OCI-LY3 (cell line): ENCODE results near the gene FAM171A2.

Experiments
- H2AFZ ChIP-seq: fragments of 200-600, 300-600 bp; shearing (Covaris generic); 2 replicates; pipeline ENCODE4 v1.6.0; 2014; ENCODE audit warnings: antibody characterized with exemption, low read depth, low read length
- H3K27ac ChIP-seq: fragments of 200-600, 300-600 bp; sonication (generic); 2 replicates; pipeline ENCODE4 v1.5.1; 2014; ENCODE audit warnings: mild to moderate bottlenecking, low read length, moderate library complexity, mixed read lengths
- H3K27me3 ChIP-seq: fragments of 200-600, 300-600 bp; sonication (generic); 2 replicates; pipeline ENCODE4 v1.6.1; 2014; ENCODE audit warnings: low read depth, low read length, mixed read lengths
- H3K36me3 ChIP-seq: fragments of 200-600, 300-600 bp; sonication (generic); replicated peaks from 2 replicates; pipeline ENCODE3; 2014; ENCODE audit warnings: low read depth, low read length, mixed read lengths
- H3K4me1 ChIP-seq: fragments of 300-600, 200-600 bp; sonication (generic); 2 replicates; pipeline ENCODE4 v1.6.1; 2014; ENCODE audit warnings: low read length, mixed read lengths
- H3K4me2 ChIP-seq: fragments of 200-600, 300-600 bp; sonication (generic); 2 replicates; pipeline ENCODE4 v1.6.1; 2014; ENCODE audit warnings: low read length, mixed read lengths
- H3K4me3 ChIP-seq: fragments of 300-600, 200-600 bp; sonication (generic); 2 replicates; pipeline ENCODE4 v1.5.1; 2014; ENCODE audit warnings: antibody characterized with exemption, mild to moderate bottlenecking, low read length, moderate library complexity
- H3K79me2 ChIP-seq: fragments of 300-600, 200-600 bp; shearing (Covaris generic); 2 replicates; pipeline ENCODE4 v1.6.1; 2014; ENCODE audit warnings: mild to moderate bottlenecking, low read length, mixed read lengths
- H3K9ac ChIP-seq: fragments of 300-600, 200-600 bp; shearing (Covaris generic); 2 replicates; pipeline ENCODE4 v1.6.0; 2014; ENCODE audit warnings: mild to moderate bottlenecking, low read length, moderate library complexity
- H3K9me3 ChIP-seq: fragments of 200-600, 300-600 bp; shearing (Covaris generic); 2 replicates; pipeline ENCODE4 v1.6.1; 2014; ENCODE audit warnings: low read length, mixed read lengths; ENCODE audit not compliant: insufficient read depth
- H4K20me1 ChIP-seq: fragments of 200-600, 300-600 bp; sonication (generic); 2 replicates; pipeline ENCODE4 v1.6.1; 2016; ENCODE audit warnings: low read length, mixed read lengths; ENCODE audit not compliant: insufficient read depth
- EZH2phosphoT487 ChIP-seq: fragments of 200-600 bp; shearing (Covaris generic); IDR thresholded peaks from 2 replicates; pipeline ENCODE4 v1.6.1; 2018; ENCODE audit warnings: antibody characterized with exemption, mixed run types, low read depth
- TF ChIP-seq, protein P1 (sequence below): fragments of 200-600, 300-600 bp; sonication (generic); IDR thresholded peaks from 2 replicates; pipeline ENCODE4 v1.5.1; 2014; ENCODE audit warnings: antibody characterized with exemption, low read length, low read depth

FAM171A2 gene

DNA sequence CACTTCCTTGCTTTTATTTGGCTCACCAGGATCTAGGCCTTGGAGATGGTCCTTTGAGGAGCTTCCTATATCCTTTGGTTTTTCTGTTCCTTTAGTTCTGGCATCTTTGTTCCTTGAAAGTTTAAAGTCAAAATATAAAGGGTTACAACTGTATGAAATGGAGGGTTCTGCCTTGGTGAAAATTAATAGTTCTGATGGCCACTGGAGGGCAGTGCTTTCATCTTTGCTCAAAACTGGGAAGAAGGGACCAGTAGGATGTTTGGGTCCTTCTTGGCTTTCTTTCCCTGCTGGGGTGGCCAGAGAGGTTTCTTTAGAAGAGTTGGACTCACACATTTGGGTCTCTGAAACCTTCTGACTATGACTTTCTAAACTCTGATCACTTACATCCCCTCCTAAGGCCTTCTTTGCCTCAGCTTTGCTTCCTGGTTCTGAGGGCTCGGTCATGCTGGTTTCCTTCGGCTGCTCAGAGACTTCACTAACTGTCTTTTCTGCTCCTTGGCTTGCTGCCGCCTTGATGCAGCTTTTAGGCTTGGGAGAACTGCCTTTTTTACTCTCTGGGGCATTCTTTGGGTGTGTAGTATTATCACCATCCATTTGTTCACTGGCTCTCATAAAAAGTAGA, 36.7 kb upstream of the FAM171A2 start:
- H3K4me2 ChIP-seq = no peak overlapping the region
- H4K20me1 ChIP-seq = no peaks in the 10 kb centered on the region
- H3K4me1 ChIP-seq = peaks cover 12% of the 10 kb centered on the region
- H3K4me3 ChIP-seq = no peak overlapping the region
- H3K9me3 ChIP-seq = no peaks in the 10 kb centered on the region
- H3K27me3 ChIP-seq = no peaks in the 10 kb centered on the region
- peaks cover 40% of the 10 kb centered on the region for H3K36me3 ChIP-seq
- no peaks in the 10 kb centered on the region for H3K79me2 ChIP-seq
- H3K27ac ChIP-seq = 0 out of 2 replicates have a peak overlapping the region, but pooled peaks have one; percentile 4
- no peak overlapping the region for H2AFZ ChIP-seq
- TF ChIP-seq, protein P1, sequence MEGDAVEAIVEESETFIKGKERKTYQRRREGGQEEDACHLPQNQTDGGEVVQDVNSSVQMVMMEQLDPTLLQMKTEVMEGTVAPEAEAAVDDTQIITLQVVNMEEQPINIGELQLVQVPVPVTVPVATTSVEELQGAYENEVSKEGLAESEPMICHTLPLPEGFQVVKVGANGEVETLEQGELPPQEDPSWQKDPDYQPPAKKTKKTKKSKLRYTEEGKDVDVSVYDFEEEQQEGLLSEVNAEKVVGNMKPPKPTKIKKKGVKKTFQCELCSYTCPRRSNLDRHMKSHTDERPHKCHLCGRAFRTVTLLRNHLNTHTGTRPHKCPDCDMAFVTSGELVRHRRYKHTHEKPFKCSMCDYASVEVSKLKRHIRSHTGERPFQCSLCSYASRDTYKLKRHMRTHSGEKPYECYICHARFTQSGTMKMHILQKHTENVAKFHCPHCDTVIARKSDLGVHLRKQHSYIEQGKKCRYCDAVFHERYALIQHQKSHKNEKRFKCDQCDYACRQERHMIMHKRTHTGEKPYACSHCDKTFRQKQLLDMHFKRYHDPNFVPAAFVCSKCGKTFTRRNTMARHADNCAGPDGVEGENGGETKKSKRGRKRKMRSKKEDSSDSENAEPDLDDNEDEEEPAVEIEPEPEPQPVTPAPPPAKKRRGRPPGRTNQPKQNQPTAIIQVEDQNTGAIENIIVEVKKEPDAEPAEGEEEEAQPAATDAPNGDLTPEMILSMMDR = peak; percentile 68
- no peak for TF ChIP-seq EZH2phosphoT487
- H3K9ac ChIP-seq = no peak overlapping the region

DNA sequence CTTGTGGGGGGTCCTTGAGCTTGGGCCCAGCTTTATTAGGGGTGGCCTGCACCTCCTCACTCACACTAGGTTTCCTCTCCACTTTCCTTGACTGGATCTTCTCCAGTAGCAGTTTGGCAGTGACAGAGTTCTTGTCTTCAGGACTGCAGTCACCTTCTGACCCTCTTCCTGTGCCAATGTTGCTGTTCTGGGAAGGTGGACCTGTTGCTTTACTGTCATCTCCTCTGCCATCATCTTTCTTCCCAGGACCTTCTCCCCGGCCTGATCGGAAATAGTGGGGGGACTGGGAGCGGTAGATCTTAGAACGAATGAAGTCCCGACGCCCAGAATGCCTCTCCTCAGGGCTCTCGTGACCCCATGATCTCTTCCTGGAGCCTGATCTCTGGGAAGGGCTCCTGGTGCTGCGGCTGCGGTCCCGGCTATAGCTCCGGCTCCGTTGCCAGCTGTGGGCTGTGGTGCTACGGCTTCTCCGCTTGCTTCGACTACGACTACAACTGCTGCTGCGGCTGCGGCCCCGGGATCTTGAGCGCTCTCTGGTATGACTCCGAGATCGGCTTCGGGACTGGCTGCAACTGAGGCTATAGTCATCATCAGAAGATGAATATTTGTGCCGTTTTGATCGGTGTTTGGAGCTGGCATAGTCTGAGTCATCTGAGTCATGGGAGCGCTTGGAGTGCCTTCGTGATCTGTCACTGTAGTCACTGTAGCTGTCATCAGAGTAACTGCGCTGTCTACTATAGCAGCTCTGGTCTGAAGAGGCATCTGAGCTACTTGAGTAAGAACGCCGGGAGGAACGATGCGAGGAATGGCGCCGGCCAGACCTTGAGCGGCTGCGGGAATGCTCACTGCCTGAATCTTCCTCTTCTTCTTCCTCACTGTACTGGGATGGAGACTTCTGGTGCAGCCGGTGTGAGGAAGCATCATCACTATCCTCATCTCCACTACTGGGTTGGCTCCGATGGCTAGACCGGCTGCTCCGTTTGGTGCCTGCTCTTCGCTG, 35.3 kb upstream of the FAM171A2 start:
- TF ChIP-seq EZH2phosphoT487 = no peak
- Histone ChIP-seq H3K79me2 (no peaks in the 10 kb centered on the region), H3K9me3 (no peaks in the 10 kb centered on the region), H3K9ac (no peak overlapping the region), H2AFZ (no peak overlapping the region), H3K27ac (no peak overlapping the region), H3K4me2 (no peak overlapping the region), H4K20me1 (no peaks in the 10 kb centered on the region), H3K27me3 (no peaks in the 10 kb centered on the region), H3K36me3 (peaks cover 40% of the 10 kb centered on the region), H3K4me3 (no peak overlapping the region), H3K4me1 (peaks cover 12% of the 10 kb centered on the region)

DNA sequence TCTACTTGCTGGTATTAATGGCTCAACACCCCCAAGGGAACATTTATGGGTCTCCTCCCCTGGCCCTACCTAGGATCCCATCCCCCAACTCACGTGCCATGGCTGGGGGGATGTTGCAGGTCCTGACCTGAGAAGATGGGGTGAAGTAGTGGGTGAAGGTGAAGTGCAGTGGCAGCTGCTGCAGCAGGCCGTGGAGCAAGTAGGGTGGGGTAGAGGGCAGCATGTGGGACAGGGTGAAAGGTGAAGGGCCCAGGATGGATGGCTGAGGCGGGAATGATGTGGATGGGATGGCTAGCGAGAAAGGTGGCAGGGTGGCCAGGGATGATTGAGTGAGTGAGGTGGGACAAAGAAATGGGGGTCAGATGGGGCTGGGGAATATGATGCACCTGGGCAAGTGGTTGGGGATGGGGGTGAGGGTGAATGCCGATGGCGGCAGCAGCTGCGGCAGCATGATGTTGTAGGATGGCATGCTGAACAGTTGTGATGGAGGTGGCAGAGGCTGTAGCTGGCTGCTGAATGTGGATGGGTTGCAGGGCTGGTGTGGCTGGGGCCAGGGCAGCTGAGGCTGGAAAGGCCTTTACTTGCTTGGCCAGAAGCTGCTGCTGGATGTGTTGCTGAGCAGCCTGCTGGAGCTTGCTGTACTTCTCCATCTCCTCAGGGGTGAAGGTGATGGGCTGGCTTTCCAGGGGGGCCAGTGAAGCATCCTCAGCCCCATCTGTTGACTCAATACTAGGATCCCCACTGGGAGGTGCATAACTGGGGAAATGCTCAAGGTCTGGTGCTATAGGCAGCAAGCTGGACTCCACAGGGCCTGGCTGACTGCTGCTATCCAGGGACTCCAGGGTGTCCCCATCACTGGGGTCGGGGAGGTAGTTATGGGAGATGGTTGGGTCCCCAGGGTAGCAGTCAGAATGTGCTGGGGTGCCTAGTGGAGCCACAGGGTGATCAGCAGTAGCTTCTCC, 34.1 kb upstream of the FAM171A2 start:
- Histone ChIP-seq H3K9me3 (no peaks in the 10 kb centered on the region), H4K20me1 (no peaks in the 10 kb centered on the region), H3K4me1 (peaks cover 6% of the 10 kb centered on the region), H3K4me2 (no peak overlapping the region), H3K9ac (no peak overlapping the region), H3K27me3 (no peaks in the 10 kb centered on the region), H3K27ac (no peak overlapping the region), H3K79me2 (no peaks in the 10 kb centered on the region), H3K4me3 (no peak overlapping the region), H2AFZ (no peak overlapping the region), H3K36me3 (peaks cover 36% of the 10 kb centered on the region)
- no peak for TF ChIP-seq EZH2phosphoT487
- TF ChIP-seq, protein P1 = no peak

DNA sequence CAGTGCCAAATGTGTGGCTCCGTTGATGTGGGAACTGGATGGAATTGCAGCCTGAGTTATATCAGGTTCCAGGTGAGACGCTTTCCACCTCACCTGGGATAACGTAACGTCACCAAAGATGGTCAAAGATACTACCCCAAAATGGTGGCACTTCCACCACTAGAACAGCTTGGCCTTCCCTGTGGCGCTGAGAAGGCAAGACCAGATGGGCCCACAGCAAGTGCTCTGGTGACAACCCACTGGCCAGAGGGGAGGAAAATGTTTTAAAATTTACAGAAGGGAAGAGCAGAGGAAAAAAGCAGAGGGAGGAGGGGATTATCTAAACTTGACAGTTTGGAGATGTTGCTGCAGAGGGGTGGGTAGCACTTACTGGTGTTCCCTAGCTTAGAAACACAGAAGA, 33.3 kb upstream of the FAM171A2 start:
- no peak overlapping the region for H3K27ac ChIP-seq
- H3K9me3 ChIP-seq = no peaks in the 10 kb centered on the region
- no peaks in the 10 kb centered on the region for H4K20me1 ChIP-seq
- no peak overlapping the region for H3K4me2 ChIP-seq
- no peaks in the 10 kb centered on the region for H3K4me1 ChIP-seq
- peaks cover 31% of the 10 kb centered on the region for H3K36me3 ChIP-seq
- H3K27me3 ChIP-seq = no peaks in the 10 kb centered on the region
- no peak overlapping the region for H3K4me3 ChIP-seq
- H2AFZ ChIP-seq = no peak overlapping the region
- no peak overlapping the region for H3K9ac ChIP-seq
- H3K79me2 ChIP-seq = no peaks in the 10 kb centered on the region
- TF ChIP-seq, protein P1 = no peak
- no peak for TF ChIP-seq EZH2phosphoT487
